Stimulated activated CD4-positive, alpha-beta T cell treated with anti-CD3 and anti-CD28 coated beads, Interleukin-12 subunit alpha, Interleukin-12 subunit beta, amount 100 ng/mL, for 4 hours (primary cell): Measurements from ENCODE around the gene MTG2.

Experiments used
- DNase-seq: peaks from one replicate; pipeline ENCODE4 v3.0.0-alpha.2; 2020

Gene MTG2, protein sequence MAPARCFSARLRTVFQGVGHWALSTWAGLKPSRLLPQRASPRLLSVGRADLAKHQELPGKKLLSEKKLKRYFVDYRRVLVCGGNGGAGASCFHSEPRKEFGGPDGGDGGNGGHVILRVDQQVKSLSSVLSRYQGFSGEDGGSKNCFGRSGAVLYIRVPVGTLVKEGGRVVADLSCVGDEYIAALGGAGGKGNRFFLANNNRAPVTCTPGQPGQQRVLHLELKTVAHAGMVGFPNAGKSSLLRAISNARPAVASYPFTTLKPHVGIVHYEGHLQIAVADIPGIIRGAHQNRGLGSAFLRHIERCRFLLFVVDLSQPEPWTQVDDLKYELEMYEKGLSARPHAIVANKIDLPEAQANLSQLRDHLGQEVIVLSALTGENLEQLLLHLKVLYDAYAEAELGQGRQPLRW

DNA sequence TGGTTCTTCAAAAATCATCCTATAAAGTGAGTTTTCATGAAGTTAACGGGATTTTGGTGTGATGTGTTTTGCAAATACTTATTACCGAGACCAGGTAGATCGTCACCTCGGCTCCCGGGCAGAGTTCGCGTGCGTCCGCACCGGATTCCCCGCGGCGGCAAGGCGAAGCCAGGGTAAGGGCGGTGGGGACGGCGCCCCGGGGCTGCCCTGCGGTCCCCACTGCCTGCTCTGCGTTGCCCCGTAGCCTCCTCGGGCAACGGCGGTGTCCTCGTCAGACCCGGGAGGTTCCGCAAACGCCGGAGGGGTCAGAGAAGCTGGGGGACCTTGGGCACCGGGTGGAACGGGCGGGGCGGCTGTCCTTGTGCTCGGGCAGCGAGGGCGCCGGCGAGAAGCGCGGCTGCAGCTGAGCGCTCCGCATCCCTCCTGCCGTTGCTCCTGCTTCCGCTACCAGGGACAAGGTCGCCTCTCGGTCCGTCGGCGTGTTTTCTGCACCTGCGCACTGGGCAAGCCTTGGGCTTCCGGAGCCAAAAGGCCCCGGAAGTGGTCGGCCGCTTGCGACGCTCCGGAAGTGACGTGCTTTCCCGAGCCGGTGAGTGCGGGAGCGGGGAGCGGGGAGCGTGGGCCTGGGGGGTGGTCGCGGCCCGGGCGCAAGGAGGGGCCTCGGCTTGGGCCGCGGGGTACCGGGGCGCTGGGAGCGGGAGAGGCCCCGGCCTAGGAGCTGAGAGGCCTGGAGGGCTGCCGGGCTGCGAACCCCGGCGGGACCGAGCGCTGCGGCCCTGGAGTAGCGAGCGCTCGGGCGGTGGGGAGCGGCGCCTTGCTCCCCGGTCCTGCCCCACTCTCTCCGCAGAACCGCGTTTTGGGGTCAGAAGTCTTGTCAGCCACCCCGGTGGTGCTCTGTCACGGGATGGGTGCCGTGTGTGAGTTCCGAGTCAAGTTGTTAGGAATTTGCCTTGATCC lies at the start of gene MTG2:
Gene MTG2 (plus strand): TSS at position 560 of the 957 bp plus-strand sequence. CDS start 10,393 bp downstream, outside the sequence.
- DNase-seq = peak; percentile 91

DNA sequence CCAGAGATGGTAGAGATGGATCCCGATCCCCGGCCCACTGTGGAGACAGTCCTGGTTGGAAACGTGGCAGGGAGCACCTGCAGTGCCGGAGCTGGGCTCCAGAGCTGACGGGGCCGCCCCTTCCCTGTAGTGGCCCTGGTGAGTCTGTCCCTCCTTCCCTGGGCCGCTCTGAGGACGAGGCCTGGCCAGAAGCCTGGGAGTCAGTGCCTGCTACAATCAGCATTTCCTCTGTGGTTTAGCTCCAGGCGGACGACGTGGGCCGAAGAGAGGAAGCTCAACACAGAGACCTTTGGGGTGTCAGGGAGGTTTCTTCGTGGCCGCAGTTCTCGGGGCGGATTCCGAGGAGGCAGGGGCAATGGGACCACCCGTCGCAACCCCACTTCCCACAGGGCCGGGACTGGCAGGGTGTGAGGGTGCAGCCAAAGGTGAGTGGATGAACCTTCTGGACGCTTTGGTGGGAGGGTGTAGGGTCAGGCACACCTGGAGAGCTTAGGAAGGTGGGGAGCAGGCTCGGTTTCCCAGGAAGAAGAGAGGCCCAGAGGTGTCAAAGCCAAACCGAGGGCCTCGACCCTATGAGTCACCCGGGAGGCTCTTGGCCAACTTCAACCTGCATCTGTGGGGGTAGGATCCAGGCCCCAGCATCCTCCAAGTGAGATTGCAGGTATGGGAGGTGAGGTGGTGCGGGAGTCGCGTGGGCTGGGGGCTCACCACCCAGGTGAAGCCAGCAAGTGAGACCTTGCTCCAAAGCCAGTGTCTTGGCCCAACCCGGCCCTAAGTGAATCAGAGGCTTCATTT lies 49.6 kb upstream of the MTG2 start:
- no peak for DNase-seq

DNA sequence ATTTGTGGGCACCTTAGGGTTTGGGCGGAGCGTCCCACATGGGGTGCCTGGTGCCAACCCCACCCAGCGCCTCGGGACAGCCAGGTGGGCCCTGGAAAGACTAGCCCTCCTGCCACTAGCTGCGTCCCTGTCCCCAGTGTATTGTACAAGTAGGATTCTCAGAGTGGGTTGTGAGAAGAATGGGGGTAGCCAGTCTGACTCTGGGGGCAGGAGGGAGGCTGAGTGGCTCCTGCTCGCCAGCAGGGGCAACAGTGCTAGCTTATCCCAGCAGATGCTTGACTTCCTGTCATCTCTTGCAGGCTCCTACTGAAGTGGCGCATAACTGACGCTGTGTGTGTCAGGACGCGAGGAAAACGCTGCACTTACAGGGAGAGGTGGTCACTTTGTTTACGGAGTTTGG lies 49.0 kb upstream of the MTG2 start:
- DNase-seq = no peak

DNA sequence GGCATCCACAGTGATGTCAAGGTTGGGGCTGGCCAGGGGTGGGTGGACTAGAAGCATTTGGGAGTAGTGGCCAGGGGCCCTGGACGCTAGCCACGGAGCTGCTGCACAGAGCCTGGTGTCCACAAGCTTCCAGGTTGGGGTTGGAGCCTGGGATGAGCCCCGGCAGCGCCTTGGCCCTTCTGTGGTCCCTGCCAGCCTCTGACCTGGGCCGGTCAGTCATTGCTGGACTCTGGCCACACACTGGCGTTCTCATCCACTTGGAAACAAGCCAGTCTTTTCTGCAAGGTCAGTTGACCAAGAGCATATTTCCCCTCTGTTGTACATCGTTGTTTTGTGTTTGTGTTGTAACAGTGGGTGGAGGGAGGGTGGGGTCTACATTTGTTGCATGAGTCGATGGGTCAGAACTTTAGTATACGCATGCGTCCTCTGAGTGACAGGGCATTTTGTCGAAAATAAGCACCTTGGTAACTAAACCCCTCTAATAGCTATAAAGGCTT lies 48.0 kb upstream of the MTG2 start:
- no peak for DNase-seq

DNA sequence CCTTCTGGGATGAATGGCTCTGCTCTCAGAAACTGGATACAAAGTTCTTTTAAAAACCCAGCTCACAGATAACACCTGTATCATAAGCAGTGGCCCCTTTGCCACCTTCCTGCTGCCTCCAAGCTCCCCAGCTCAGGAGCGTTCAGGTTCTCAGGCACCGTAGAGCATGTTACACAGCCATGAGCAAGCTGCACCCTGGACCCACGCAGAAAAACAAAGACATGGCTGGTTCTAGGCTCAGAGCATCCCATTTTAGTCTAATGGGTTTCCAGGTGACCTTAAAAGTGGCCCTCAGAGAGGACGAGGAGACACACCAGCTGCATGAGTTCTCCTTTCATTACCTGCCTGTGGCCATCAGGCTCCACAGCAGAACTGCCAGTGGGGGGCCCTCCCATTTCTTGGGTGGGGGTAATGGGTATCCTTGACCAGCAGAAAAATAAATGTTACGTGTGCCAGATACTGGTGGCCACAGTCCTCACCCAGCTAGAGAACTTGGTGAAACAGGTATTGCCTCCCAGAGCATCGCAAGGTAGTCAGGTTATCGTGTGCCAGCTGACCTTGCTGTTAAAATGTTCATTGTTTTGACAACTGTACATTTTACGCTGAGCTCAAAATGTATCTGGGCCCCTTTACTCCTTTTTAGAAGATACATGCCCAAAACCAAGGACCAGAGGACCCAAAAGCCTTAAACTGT lies 47.1 kb upstream of the MTG2 start:
- DNase-seq = no peak

DNA sequence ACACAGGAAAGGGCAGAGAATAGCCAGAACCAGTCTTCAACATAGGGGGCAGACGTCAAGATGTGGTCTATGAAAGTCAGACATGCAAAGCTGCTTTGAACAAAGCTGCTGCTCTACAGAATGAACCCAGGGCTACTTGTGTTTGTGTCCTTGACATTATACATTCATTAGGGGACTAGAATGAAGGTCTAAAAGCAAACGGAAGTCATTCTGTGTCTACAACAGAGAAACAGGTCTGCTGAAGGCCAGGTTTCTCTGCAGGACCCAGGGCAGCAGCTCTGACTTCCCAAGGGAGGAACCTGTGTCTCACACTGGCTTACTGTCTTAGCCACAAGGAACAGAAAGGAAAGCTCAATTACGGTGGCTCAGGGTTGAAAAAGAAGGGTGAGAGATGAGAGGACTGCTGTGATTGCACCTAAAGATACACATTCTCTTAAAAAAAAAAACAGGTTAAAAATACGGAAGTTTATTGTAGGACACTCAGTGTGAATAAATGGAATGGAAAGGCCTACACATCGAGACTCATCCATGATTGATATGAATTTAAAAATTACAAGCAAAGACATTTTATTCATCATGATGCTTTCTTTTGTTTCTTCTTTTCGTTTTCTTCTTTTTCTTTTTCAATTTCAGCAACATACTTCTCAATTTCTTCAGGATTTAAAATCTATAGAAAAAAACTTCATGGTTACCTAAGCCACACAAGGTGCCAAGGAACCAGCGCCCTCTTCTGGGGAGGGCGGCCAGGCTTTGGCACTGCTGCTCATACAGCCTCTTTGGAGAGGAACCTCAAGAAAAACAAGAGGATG lies 46.3 kb upstream of the MTG2 start:
- peak; percentile 62 for DNase-seq

DNA sequence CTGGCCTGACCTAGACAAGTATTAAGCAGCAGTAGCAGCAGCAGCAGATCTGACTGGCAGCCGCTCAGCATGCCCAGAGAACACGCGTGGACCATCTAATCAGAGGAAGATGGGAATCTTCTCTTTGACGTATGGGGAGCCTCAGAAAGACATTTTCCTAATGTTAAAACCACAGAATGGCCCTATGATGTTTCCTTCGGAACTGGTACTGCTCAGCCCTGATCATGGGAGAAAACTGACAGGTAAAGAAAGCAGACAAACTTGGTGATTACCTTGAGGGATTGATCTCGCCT lies 45.8 kb upstream of the MTG2 start:
- DNase-seq = no peak

DNA sequence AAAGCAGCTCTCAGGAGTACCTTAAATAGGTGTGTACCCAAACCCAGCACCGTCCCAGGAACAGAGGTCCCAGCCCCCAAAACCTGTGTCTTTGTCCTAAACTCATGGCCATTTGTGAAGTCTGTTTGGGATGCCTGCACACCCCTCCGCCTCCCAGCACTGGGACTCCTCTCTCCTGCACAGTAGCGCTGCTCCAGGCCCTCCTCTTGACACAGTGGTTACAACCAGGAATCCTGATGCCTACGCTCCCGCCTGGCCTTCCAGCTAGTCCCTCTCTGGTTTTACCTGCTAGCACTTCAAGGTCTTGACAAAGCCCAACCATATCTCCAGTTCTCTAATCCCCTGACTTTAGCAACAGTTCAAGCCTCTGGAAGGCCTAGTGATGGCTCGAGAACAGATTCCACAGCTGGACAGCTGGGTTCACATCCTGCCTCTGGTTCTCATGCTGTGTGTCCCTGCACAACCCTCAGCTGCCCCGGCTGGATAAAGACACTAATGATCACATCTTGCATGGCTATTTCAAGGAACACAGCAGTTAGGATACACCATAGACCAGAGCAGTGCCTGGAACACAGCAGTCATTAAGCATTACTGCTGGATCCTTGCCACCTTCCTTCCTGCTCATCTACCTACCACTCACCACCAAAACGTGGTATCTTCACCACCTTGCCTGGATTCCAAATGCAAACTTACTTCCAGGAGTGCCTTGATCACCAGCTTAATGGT lies 45.2 kb upstream of the MTG2 start:
- no peak for DNase-seq

DNA sequence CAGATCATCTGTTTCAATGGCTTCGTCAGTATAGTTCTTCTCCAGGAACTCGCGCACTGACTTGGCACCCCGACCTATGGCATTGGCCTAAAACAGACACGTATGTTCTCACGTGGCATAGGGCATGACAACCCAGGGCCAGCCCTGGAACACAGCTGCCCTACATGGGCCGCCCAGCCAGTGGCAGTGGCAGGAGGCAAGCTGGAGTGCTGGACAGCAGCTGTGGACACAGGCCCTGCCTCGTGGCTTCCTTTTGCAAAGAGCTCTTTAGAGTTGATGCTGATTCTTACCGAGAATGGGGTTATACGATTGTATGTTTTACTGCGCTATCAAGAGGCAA lies 44.7 kb upstream of the MTG2 start:
- DNase-seq = no peak

DNA sequence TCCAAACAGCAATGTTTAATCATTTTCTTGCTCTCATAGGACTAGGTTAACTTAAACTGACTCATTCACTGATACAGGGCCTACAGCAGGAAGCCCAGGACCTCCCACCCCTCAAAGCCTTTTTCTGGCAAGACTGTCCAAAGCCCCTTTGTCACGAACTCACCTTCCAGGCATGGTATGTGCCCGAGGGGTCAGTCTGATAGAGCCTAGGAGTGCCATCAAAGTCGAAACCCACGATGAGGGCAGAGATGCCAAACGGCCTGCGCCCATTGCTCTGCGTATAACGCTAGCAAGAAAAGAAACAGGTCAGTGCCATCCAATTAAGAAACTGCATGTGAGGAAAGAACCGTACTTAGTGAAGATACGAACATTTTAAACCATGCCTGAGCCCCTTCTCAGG lies 43.9 kb upstream of the MTG2 start:
- DNase-seq = no peak

DNA sequence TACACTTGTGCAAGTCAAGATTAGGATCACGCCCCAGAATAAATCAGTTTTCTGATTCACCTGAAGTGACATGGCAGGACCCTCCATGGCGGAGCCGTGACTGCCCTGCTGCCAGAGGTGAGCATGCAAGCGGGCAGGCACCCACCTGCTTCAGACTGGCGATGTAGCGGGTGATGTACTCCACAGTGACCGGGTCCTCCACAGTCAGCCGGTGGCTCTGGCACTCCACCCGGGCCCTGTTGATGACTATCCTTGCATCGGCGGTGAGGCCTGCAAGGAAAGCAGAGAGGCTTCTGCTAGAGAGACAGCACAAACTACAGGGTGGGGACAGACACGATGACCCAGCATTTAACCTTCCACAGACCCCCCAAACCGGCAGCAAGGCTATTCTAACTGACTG lies 43.2 kb upstream of the MTG2 start:
- no peak for DNase-seq

DNA sequence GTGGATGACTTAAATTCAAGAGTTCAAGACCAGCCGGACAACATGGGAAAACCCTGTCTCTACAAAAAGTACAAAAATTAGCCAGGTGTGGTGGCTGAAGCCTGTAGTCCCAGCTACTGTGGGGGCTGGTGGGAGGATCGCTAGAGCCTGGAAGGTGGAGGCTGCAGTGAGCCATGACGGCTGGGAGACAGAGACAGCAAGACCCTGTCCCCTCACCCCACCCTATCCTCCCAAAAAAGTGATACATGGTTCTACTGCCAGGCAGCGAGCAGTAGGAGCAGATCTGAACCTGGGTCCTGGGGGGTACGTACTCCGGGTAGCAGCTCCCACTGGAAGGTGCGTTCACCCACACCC lies 41.8 kb upstream of the MTG2 start:
- no peak for DNase-seq

DNA sequence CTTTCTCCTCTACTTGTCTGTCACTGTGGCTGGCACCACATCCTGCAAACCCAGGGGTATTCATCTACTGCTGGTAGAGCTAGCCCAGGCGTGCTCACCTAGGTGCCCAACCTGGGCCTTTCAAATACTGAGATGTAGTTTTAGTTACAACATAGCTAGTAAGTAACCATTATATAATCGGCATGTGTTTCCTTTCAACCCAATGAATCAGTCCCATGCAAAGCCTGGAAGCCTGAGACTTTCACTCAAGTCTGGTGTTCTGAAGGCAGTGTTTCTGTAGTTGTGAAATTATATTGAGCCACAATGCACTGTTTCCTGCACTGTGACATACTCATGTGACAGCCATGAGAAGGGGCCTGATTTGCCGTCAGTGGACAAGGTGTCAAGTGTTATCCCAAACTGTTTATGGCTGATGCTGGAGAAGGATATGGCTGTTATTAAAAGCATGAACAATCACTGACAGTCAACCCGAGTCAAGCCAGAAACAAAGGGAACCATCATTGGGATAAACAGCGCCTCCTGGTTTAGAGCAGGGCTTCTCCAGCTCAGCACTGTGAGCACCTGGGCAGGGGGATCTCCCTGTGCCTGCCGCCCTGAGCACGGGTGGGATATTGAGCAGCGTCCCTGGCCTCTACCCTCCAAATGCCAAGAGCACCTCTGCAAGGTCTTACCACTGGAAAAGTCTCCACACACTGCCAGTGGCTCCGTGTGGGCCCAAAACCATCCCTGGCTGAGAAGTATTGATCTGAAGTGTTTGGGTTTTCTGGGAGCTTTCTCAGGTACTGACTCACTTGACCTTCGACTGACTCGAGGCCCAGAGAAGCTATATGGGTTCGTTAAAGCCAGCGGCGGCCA lies 41.2 kb upstream of the MTG2 start:
- DNase-seq = no peak

DNA sequence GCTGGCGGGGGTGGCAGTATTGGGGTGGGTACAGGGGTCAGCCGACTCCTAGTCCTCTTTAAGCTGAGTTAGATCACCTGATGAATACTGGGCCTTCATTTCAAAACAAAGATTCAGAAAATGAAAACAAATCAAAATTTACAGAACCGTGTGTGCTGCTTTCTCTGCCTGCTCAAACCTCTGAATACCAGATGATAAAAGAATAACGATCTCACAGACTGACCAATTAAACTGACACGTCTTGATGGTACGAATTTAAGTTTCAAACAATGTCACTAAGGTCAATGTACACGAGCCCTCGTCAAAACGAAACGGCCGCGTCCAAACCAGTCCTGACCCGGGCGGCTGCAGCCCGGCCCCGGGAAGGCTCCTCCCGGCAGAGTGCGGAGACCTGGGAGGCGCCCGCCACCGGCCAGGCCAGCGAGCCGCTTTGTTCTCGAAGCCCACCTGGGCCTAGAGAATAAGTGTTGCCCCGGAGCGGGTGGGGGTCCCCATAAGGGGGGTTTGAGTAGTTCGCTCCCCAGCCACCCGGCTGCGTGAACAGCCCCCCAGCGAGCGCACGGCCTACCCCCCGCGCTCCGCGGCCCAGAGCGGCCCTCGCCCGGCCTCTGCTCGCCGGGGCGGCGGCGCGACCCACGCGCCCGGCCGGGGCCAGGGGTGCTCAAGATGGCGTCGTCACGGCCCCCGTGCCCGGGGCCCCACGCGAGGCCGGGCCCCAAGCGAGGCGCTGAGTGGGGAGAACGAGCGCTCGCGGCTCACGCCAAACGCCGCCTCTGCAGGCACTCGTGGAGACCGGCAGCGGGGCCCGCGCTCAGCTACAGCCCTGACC lies 40.4 kb upstream of the MTG2 start:
- peak; percentile 23 for DNase-seq

DNA sequence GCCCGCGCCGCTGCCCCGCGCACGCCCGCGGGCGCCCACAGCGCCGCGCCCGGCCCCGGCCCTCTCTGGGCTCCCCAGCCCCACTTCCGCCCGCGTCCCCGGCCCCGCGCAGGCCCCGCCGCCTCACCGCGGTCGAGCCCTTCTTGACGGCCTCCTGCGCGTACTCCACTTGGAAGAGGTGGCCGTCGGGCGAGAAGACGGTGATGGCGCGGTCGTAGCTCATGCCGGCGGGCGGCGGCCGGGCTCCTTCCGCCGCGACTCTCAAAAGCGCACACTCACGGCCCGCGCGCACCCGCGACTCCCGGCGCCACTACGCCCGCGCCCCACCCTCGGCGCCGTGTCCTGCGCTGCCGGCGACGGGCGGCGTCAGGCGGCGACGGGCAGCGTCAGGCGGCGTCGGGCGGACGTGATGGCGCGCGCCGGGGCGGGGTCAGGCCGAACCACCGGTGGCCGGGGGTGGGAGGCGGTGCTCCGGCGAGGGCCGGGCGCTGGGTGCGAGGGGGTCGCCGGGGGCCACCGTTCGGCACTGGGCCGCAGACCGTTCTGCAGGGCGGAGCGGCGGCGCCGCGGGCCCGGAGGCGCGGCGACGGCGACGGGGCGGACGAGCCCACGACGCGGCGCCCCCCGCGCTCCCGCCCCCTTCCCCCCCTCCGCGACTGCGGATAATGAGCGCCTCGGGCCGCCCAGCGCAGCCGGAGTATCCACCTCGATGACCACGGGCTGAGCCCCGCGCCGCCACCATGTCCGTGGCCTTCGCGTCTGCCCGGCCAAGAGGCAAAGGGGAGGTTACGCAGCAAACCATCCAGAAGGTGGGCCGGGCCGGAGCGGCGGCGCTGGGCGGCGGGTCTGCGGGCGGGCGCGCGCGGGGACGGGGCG lies 39.5 kb upstream of the MTG2 start, which contains the start of the genes PSMA7 and SS18L1:
Gene PSMA7 (minus strand): TSS at position 314 of the 876 bp plus-strand sequence. CDS start 91 bp downstream, at position 223.
Gene SS18L1 (plus strand): TSS at position 689 of the 876 bp plus-strand sequence. CDS start 52 bp downstream, at position 741.
- DNase-seq = peak; percentile 86

DNA sequence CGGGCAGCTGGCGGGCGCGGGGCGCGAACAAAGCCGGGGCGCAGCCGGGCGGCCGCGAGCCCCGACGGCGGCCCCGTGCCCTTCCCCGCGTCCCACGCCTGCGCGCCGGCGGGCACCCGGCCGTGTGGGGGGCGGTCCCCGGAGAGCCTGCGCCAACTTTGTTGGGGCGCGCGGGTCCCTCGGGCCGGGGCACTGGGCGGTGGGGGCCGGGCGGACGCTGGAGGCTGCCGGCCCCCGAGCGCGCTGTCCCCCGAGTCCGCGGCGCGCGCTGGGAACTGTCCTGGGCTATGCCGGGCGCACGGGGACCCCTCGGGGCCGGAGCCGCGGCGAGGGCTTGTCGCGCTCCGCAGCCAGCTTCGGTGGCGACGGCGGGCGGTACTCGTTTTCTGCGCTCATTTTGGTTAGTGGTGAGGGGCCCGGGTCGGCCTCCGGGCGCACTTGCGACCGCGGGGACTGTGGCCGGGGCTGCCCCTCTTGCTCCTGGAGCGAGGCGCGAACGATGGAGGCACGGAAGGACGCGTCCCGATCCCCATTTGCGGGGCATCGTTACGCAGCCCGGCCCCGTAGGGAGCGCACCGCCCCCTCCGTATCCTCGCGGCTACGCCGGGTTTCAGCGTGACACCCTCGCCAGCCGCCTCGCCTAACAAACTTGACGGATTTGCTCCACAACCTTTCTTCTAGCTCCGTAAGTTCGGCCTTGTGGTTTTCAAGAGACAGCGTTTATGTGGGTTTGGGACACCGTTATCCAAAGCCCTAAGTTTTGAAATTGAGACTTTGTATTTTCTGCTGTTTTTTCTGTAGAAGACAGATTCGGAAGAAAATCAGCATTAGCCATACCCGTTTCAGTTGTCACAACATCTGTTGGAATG lies 38.6 kb upstream of the MTG2 start:
- peak; percentile 65 for DNase-seq

DNA sequence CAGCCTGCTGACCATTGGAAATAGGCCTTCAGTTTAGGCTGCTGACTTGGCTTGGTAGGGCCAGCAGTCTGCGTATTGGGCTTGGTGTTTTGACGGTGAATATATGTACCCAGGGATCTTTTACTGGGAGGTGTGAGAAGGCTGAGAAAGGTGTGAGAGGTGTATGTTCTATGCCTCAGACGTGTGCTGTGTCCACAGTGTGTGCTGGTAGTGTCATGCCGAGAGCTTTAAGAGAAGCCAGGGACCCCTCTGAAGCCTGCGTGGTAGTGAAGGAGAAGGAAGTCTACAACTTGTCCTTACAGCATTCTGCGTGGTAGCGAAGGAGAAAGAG lies 37.2 kb upstream of the MTG2 start:
- DNase-seq = no peak
